Breast epithelium (tissue), 3 donors: Measurements from ENCODE around the gene FAM227B.

ENCODE experiments used
- POLR2A ChIP-seq: fragments of 450-650 bp; IDR thresholded peaks from one replicate; pipeline ENCODE4 v1.6.1; 2016; ENCODE audit warnings: antibody characterized with exemption, mild to moderate bottlenecking, moderate library complexity
- POLR2AphosphoS5 ChIP-seq, 3 donors: sonication (generic); formaldehyde crosslinking; IDR thresholded peaks; one replicate each; pipeline ENCODE4 v1.6.1; 2017; ENCODE audit warnings: antibody characterized with exemption in 3 of 3
- TF ChIP-seq, protein P1 (sequence below), 3 donors: fragments of 450-650 bp; IDR thresholded peaks; one replicate each; pipeline ENCODE4 v1.5.1; 2016 to 2017; ENCODE audit warnings: antibody characterized with exemption in 3 of 3, mild to moderate bottlenecking in 3 of 3, moderate library complexity in 3 of 3

DNA sequence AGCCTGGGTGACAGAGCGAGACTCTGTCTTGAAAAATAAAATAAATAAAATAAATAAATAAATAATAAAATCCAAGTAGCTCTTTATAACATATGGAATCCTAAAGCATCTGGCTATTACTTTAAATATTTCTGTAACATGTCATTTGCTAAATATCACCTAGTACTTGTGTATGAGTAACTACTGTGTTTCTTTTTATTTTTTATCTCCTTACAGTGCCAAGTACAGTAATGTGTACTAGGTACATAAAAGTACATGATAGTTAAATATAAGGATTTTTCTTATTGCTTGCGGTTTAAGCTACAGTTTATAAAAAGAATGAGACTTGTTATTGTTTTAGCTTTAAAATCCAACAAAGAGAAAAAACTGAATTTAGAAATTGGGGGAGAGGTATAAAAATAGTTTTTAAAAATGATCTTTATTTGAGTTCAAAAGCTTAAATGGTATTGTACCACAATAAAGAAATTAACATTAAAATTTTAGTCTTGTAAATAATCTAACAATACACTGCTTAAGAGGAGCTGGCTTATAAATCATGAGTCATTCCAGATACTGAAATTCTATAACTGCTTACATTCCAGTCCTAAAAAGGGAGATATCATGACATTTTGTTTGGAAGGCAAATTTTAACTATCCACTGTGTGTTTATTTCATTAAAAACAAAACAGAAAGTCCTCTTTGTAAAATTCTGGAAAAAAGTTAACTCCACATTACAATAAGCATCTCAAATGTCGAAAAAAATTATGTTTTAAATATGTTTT lies 124.4 kb downstream of the FAM227B start:
- TF ChIP-seq, protein P1, sequence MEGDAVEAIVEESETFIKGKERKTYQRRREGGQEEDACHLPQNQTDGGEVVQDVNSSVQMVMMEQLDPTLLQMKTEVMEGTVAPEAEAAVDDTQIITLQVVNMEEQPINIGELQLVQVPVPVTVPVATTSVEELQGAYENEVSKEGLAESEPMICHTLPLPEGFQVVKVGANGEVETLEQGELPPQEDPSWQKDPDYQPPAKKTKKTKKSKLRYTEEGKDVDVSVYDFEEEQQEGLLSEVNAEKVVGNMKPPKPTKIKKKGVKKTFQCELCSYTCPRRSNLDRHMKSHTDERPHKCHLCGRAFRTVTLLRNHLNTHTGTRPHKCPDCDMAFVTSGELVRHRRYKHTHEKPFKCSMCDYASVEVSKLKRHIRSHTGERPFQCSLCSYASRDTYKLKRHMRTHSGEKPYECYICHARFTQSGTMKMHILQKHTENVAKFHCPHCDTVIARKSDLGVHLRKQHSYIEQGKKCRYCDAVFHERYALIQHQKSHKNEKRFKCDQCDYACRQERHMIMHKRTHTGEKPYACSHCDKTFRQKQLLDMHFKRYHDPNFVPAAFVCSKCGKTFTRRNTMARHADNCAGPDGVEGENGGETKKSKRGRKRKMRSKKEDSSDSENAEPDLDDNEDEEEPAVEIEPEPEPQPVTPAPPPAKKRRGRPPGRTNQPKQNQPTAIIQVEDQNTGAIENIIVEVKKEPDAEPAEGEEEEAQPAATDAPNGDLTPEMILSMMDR (IDR thresholded peaks at IDR 0.05), result no peak
- no peak for TF ChIP-seq POLR2A
- TF ChIP-seq POLR2AphosphoS5 (IDR thresholded peaks at IDR 0.05), result no peak
